GM21619 (cell line): ENCODE measurements around the gene FAM98B.
"Not testable (repeated sequence)": the region's sequence is repeated elsewhere in the genome, so short reads cannot be mapped to it uniquely, and the experiment has no call there.

Experiments
- ATAC-seq: cut with Tn5 transposase; IDR thresholded peaks from one replicate; pipeline ENCODE4 v1.9.1; 2021; ENCODE audit not compliant: unreplicated experiment

Gene FAM98B

GRCh38 chr15:38453971-38454695 lies at the start of gene FAM98B:
Gene FAM98B (plus strand): TSS chr15:38454127. CDS start chr15:38454162, 35 bp downstream.
- peak; percentile 87 for ATAC-seq

DNA sequence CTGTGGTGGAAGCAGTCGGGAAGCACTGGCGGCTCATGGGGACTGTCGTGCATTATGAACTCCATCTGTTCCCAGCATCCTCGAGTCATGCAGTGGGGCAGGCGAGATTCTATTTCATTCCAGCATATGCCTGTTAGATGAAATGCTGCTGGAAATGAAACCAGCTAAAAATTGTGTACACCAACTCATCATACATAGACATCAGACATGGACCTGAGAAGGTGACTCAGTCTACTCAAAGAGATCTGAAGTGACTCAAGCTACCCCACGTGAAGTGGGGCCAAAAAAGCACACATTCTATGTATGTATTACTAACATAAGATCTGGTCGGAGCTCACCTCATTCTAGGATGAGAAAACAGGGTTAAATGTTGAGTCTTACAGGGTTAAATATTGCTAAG lies 47.5 kb upstream of the FAM98B start:
- ATAC-seq: no peak

GRCh38 chr15:38408576-38408975 lies 45.4 kb upstream of the FAM98B start:
- ATAC-seq: no peak

- ATAC-seq: no peak
Observed at GRCh38 chr15:38411902-38412301, 42.0 kb upstream of the FAM98B start.

GRCh38 chr15:38412466-38412865 lies 41.5 kb upstream of the FAM98B start:
- ATAC-seq: no peak

DNA sequence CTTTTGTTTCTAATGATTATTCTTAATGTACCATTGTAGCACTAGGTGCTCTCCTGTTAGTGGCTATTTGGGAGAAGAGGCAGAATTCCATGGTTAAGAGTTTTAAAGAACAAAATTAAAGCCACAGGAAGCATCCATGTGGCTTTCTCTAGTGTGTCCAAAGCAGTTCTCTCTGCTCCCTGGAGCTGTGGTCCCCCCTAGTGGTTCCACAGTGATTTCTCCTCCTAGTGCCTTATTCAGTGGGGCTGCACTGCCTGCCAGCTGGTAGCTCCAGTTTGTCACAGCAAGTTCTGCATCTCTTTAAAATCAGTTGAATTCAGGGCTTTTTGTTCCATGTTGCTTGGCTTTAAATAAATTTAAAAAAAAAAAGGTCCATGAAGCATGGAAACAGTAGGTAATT lies 39.6 kb upstream of the FAM98B start:
- ATAC-seq: no peak

DNA sequence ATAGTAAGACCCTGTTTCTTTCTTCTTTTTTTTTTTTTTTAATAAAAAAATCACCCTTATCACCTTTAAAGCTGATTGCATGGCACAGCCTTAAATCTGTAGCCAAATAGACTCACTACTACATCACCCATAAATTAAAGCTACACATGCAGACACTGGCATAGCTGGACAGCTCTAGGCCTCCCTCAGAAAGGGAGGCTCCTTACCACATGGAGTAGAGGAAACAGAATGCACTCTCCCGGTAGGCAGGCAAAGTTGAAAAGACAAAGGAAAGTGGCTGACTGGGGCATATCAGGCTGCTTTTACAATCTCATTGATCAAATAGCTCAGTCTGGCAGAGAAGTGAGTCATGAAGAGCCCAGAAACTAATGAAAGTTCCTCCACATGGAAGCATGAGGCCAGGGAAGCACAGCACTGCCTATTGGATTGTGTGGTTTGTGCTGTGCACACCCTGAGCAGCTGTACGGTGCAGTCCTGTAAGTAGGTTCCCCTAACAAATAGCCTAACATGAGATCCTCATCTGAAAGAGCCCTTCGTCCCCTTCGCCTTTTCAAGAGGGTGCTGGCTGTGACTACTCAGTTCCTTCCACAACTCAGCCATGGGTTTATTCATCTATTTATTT lies 32.7 kb upstream of the FAM98B start:
- ATAC-seq: no peak

- ATAC-seq: peak; percentile 69
Observed at GRCh38 chr15:38424101-38424552, 29.8 kb upstream of the FAM98B start.

- no peak for ATAC-seq
Observed at GRCh38 chr15:38425269-38425668, 28.7 kb upstream of the FAM98B start.

DNA sequence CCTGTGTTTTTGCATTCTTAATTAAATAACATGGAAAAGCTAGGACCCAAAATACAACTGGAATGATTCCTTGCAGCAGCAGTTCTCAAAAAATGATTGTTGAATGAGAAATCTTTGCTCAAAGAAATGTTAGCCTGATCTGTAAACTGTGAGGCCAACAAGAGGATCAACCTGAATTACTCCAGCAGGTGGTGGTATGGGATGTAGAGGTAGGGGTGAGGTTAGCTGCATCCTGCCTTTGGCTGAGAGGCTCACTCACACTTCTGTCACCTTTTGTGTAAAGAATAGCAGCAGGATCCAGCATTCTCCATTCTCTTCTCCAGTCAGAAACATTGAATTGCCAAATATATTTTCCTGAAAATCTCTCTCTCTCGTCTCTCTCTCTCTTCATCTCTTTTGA lies 26.5 kb upstream of the FAM98B start:
- no peak for ATAC-seq

- no peak for ATAC-seq
Observed at GRCh38 chr15:38430106-38430760, 23.7 kb upstream of the FAM98B start.

DNA sequence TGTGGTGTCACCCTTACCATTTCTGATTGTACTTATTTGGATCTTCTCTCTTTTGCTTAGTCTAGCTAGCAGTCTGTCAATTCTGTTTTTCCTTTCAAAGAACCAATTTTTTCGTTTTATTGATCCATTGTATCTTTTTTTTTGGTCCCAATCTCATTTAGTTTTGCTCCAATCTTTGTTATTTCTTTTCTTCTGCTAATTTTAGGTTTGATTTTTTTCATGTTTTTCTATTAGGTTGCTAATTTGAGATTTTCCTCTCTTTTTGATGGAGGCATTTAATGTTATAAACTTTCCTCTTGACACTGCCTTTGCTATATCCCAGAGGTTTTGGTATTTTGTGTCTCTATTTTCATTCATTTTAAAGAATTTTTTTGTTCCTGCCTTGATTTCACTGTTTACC lies 16.9 kb upstream of the FAM98B start:
- ATAC-seq: no peak

- ATAC-seq: not testable (repeated sequence)
Observed at GRCh38 chr15:38437603-38438002, 16.3 kb upstream of the FAM98B start.

GRCh38 chr15:38438031-38438986 lies 15.6 kb upstream of the FAM98B start:
- no peak for ATAC-seq

DNA sequence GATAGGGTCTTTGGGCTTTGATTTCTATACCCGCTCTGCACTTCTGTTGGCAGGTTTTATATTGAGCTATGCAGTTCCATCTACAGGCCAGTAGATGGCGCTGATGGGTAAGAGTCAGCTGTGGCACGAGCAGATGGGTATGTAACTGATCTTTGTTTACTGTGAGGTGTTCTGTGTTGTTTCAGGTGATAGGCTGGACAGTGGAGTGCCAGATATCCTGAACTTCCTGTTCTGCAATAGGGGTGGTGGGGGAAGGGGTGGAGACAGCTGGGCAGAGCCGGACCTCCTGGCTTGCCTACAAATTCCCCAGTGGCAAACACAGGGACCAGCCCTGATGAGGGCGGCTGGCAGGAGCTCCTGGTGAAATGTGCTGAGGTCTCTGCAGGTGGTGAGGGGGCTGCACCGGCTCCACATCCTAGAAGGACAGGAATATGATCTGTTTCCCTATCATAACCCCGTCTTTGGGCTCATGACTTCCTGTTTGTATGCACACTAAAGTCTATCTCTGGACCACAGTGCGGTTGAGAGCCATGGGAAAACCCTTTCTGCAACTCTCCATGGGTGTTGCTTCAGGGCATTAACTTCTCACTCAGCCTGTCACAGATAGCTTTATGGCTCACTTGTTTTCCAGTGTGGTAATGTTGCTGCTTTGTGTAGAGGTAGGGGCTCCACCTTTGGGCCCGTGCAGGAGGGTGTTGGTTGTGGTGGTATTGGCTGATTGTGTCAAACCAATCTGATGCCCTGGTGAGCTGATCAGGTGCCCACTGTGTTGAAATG lies 13.4 kb upstream of the FAM98B start:
- ATAC-seq: peak; percentile 60

GRCh38 chr15:38441130-38441519 lies 12.8 kb upstream of the FAM98B start:
- peak; percentile 9 for ATAC-seq

- ATAC-seq: no peak
Observed at GRCh38 chr15:38454696-38455090, 766 bp downstream of the FAM98B start.

- ATAC-seq: no peak
Observed at GRCh38 chr15:38455092-38455491, 1.2 kb downstream of the FAM98B start.

GRCh38 chr15:38458646-38459045 lies 4.7 kb downstream of the FAM98B start:
- no peak for ATAC-seq

DNA sequence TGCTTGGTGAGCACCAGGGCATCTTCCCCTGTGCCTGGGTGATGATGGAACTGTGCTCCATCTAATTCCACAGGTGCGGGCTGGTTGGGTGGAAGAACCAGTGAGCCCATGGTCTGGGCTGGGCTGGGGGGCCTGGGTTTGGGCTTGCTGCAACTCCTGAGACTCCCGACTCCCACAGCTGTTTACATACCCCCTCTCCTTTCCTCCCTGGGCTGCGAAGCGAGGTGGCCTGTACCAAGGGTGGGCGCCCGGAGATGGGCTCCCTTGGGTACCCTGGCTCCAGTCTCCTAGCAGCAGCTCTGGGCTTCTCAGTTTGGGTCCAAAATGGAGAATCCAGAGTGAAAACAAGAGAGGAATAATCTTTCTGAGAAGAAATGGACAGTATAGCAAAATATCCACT lies 5.6 kb downstream of the FAM98B start:
- ATAC-seq: no peak
